ENCODE results near the gene NELFB. TPM values are rescaled to one million over a fixed set of nuclear protein-coding genes. Genes with fewer than 3 reads are reported as not detected.

Gene NELFB
- total and polyA plus RNA-seq, 9 of the 15 experiments (the other 6 are each of a cell fraction or from before 2014, with no cell fraction given) = 0.24 to 84.0 (median 29.7) TPM

GRCh38 chr9:137243626-137244485 lies 11.3 kb upstream of the NELFB start (continued):
- TF ChIP-seq RBM14 (IDR thresholded peaks at IDR 0.05; ENCODE audit: borderline replicate concordance, insufficient read depth, low read depth, low read length) = no peak
- TF ChIP-seq RCOR1 (IDR thresholded peaks at IDR 0.05; ENCODE audit: borderline replicate concordance in 1 of 2, low read depth in 2 of 2, low read length in 2 of 2) = no peak
- peak; percentile 66; the same call in 1 of the 2 replicates for TF ChIP-seq POLR2AphosphoS5 (IDR thresholded peaks at IDR 0.05; ENCODE audit: control insufficient read depth, insufficient read depth, low read depth, low read length)
- no peak for TF ChIP-seq TARDBP (IDR thresholded peaks at IDR 0.05)
- no peak for TF ChIP-seq GABPB2 (CRISPR knock-in tag; conservative IDR thresholded peaks at IDR 0.05)
- 0 out of 2 replicates have a peak, but pooled peaks have one; percentile 63 for TF ChIP-seq ZNF551 (CRISPR knock-in tag; IDR thresholded peaks at IDR 0.05)
- no peak for TF ChIP-seq ZNF23 (CRISPR knock-in tag; IDR thresholded peaks at IDR 0.05)
- TF ChIP-seq MBD2 (IDR thresholded peaks at IDR 0.05; ENCODE audit: borderline replicate concordance, low read depth) = peak; percentile 61; the same call in 1 of the 2 replicates
- TF ChIP-seq ZNF124 (CRISPR knock-in tag; IDR thresholded peaks at IDR 0.05) = 0 out of 2 replicates have a peak, but pooled peaks have one; percentile 17
- no peak for TF ChIP-seq ETS2 (tag; IDR thresholded peaks at IDR 0.05; ENCODE audit: borderline replicate concordance, poor library complexity, severe bottlenecking)
- peak in 1 of 2 experiments; percentile 70; a peak in 2 of 4 replicates for TF ChIP-seq MAZ (CRISPR knock-in tag; conservative IDR thresholded peaks at IDR 0.05 in 1 of 2, IDR thresholded peaks at IDR 0.05 in 1 of 2)
- TF ChIP-seq POLR2G (IDR thresholded peaks at IDR 0.05; ENCODE audit: low read depth, low read length) = peak; percentile 70
- TF ChIP-seq RBFOX2 (IDR thresholded peaks at IDR 0.05; ENCODE audit: low read depth, low read length) = no peak; the same call in 1 of the 2 replicates
- TF ChIP-seq ATF7 (IDR thresholded peaks at IDR 0.05) = no peak
- TF ChIP-seq HBP1 (CRISPR knock-in tag; IDR thresholded peaks at IDR 0.05) = peak; percentile 78
- TF ChIP-seq RUNX1 (IDR thresholded peaks at IDR 0.05; ENCODE audit: low read depth) = peak; percentile 18; the same call in 1 of the 2 replicates
- 0 out of 2 replicates have a peak, but pooled peaks have one; percentile 22 for TF ChIP-seq ZNF134 (CRISPR knock-in tag; conservative IDR thresholded peaks at IDR 0.05)
- 0 out of 2 replicates have a peak, but pooled peaks have one; percentile 17 for TF ChIP-seq ZNF224 (CRISPR knock-in tag; IDR thresholded peaks at IDR 0.05)
- TF ChIP-seq MEIS2 (IDR thresholded peaks at IDR 0.05; ENCODE audit: partially characterized antibody) = no peak
- TF ChIP-seq MLX (CRISPR knock-in tag; conservative IDR thresholded peaks at IDR 0.05) = 0 out of 4 replicates have a peak, but pooled peaks of 1 of the 2 experiments have one; percentile 72
- no peak for TF ChIP-seq GTF2B (IDR thresholded peaks at IDR 0.05; ENCODE audit: extremely low read depth, insufficient read length)
- TF ChIP-seq ZNF57 (CRISPR knock-in tag; IDR thresholded peaks at IDR 0.05) = no peak
- peak; percentile 59; the same call in 1 of the 2 replicates for TF ChIP-seq SPI1 (IDR thresholded peaks at IDR 0.05; ENCODE audit: borderline replicate concordance, low read depth, low read length)
- 0 out of 2 replicates have a peak, but pooled peaks have one; percentile 14 for TF ChIP-seq ZNF41 (CRISPR knock-in tag; conservative IDR thresholded peaks at IDR 0.05)
